ENCODE measurements around the gene ORM2. TPM values are rescaled to one million over a fixed set of nuclear protein-coding genes. Genes with fewer than 3 reads are reported as not detected.

ORM2 gene
- total and polyA plus RNA-seq, 2 of the 8 experiments (the other 6 are each of a cell fraction or from before 2014, with no cell fraction given) = 1.3 TPM; not detected in 1

DNA sequence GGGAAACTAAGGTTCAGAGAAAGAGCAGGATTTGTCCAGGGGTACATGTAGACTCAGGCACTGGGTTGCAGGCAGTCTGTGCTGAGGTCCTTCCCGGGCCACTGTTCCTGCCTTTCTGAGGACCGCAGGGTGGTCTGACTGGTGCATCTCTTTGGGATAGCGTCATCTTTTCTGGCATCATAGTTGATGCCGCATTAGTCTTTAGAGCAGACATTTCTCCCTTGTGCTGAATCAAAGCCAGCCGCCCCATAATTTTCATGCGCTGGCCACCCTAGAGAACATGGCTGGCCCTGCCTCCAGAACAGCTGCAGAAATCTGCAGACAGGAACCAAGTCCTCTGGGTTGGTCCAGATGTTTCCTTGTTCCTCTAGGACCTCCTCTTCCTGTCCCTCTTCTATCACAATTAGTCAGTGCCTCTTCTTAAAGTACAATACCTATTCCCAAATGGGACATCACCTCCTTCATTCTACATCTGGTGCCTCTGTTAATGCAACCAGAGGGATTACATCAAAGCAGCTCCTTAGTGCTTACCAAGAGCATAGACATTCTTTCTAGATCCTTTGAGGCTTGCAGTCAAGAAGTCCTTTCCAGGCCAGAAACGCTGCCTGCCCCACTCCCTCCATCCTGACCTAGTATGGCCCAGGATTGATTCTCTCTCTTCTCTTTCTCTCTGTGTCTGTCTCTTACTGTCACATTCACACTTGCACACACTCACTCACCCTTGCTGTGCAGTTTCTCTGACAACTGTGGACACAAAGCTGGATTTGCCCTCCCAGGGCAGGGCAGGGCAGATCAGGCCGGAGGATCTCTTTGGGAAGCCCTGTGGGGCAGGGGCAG lies 48.8 kb upstream of the ORM2 start (continued):
- TF ChIP-seq, protein P1, sequence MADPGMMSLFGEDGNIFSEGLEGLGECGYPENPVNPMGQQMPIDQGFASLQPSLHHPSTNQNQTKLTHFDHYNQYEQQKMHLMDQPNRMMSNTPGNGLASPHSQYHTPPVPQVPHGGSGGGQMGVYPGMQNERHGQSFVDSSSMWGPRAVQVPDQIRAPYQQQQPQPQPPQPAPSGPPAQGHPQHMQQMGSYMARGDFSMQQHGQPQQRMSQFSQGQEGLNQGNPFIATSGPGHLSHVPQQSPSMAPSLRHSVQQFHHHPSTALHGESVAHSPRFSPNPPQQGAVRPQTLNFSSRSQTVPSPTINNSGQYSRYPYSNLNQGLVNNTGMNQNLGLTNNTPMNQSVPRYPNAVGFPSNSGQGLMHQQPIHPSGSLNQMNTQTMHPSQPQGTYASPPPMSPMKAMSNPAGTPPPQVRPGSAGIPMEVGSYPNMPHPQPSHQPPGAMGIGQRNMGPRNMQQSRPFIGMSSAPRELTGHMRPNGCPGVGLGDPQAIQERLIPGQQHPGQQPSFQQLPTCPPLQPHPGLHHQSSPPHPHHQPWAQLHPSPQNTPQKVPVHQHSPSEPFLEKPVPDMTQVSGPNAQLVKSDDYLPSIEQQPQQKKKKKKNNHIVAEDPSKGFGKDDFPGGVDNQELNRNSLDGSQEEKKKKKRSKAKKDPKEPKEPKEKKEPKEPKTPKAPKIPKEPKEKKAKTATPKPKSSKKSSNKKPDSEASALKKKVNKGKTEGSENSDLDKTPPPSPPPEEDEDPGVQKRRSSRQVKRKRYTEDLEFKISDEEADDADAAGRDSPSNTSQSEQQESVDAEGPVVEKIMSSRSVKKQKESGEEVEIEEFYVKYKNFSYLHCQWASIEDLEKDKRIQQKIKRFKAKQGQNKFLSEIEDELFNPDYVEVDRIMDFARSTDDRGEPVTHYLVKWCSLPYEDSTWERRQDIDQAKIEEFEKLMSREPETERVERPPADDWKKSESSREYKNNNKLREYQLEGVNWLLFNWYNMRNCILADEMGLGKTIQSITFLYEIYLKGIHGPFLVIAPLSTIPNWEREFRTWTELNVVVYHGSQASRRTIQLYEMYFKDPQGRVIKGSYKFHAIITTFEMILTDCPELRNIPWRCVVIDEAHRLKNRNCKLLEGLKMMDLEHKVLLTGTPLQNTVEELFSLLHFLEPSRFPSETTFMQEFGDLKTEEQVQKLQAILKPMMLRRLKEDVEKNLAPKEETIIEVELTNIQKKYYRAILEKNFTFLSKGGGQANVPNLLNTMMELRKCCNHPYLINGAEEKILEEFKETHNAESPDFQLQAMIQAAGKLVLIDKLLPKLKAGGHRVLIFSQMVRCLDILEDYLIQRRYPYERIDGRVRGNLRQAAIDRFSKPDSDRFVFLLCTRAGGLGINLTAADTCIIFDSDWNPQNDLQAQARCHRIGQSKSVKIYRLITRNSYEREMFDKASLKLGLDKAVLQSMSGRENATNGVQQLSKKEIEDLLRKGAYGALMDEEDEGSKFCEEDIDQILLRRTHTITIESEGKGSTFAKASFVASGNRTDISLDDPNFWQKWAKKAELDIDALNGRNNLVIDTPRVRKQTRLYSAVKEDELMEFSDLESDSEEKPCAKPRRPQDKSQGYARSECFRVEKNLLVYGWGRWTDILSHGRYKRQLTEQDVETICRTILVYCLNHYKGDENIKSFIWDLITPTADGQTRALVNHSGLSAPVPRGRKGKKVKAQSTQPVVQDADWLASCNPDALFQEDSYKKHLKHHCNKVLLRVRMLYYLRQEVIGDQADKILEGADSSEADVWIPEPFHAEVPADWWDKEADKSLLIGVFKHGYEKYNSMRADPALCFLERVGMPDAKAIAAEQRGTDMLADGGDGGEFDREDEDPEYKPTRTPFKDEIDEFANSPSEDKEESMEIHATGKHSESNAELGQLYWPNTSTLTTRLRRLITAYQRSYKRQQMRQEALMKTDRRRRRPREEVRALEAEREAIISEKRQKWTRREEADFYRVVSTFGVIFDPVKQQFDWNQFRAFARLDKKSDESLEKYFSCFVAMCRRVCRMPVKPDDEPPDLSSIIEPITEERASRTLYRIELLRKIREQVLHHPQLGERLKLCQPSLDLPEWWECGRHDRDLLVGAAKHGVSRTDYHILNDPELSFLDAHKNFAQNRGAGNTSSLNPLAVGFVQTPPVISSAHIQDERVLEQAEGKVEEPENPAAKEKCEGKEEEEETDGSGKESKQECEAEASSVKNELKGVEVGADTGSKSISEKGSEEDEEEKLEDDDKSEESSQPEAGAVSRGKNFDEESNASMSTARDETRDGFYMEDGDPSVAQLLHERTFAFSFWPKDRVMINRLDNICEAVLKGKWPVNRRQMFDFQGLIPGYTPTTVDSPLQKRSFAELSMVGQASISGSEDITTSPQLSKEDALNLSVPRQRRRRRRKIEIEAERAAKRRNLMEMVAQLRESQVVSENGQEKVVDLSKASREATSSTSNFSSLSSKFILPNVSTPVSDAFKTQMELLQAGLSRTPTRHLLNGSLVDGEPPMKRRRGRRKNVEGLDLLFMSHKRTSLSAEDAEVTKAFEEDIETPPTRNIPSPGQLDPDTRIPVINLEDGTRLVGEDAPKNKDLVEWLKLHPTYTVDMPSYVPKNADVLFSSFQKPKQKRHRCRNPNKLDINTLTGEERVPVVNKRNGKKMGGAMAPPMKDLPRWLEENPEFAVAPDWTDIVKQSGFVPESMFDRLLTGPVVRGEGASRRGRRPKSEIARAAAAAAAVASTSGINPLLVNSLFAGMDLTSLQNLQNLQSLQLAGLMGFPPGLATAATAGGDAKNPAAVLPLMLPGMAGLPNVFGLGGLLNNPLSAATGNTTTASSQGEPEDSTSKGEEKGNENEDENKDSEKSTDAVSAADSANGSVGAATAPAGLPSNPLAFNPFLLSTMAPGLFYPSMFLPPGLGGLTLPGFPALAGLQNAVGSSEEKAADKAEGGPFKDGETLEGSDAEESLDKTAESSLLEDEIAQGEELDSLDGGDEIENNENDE (IDR thresholded peaks at IDR 0.05; ENCODE audit: insufficient replicate concordance, low read length) = no peak
